HepG2 (cell line): ENCODE measurements around the gene EFNA2. TPM values are rescaled to one million over a fixed set of nuclear protein-coding genes. Genes with fewer than 3 reads are reported as not detected.

Source experiments
- ATAC-seq: fragments of 200-7000 bp; cut with Tn5 transposase; 3 replicates; pipeline ENCODE4 v1.9.1; 2020; ENCODE audit warnings: mild to moderate bottlenecking, moderate library complexity
- BruUV-seq: library from RNA; stranded (reverse); fragments of 400-500 nt; replicated peaks from 2 replicates; lab custom pipeline; 2021; lab: Mats Ljungman, UMichigan
- CTCF ChIA-PET: fragments of 300-600 bp; formaldehyde crosslinking; extraction: SDS; loops from one replicate; lab custom pipeline; 2021; ENCODE audit warnings: low total read pairs, inconsistent platforms, low intra/inter-chr PET ratio; lab: Yijun Ruan, JAX
- POLR2A ChIA-PET: fragments of 350-600 bp; sonication (Branson Sonifier 250); formaldehyde crosslinking; loops from one replicate; lab custom pipeline; 2020; ENCODE audit warnings: antibody characterized with exemption, inconsistent platforms; lab: Yijun Ruan, JAX
- DNase-seq: peaks from one replicate; pipeline ENCODE4 v3.0.0-alpha.2; 2015; ENCODE audit warnings: low spot score
- FAIRE-seq: peaks from 3 replicates; lab custom pipeline; 2011; peaks lifted over from hg19 to GRCh38; lab: Jason Lieb, UNC
- H2AFZ ChIP-seq: one replicate; pipeline ENCODE4 v1.6.1; 2011; ENCODE audit warnings: low read length, inconsistent platforms
- H3K27ac ChIP-seq: fragments of 300-600 bp; 3 replicates; pipeline ENCODE4 v1.8.0; 2011; ENCODE audit warnings: mixed run types, mild to moderate bottlenecking, mixed read lengths, low read length, inconsistent platforms; ENCODE audit not compliant: insufficient read depth; ENCODE audit errors: extremely low read length
- H3K27me3 ChIP-seq, 2 experiments: fragments of 200-600 bp in 1 of 2; 2 replicates in 1 of 2; 3 replicates in 1 of 2; pipeline versions ENCODE4 v1.6.0 to v1.8.0; 2011; ENCODE audit warnings: low read length in 2 of 2, mild to moderate bottlenecking in 2 of 2, moderate library complexity in 2 of 2, inconsistent platforms in 1 of 2; ENCODE audit not compliant: insufficient read depth in 2 of 2, control insufficient read depth in 1 of 2
- H3K36me3 ChIP-seq, 2 experiments: fragments of 200-600 bp in 1 of 2; replicated peaks in 1 of 2; 2 replicates in 1 of 2; 3 replicates in 1 of 2; pipeline versions ENCODE4 v1.5.1 to v1.8.0; 2011; ENCODE audit warnings: low read length in 2 of 2, inconsistent platforms in 1 of 2; ENCODE audit not compliant: insufficient read depth in 2 of 2, control insufficient read depth in 1 of 2
- H3K4me1 ChIP-seq: 2 replicates; pipeline ENCODE4 v1.5.1; 2012; ENCODE audit warnings: low read length, inconsistent platforms; ENCODE audit not compliant: insufficient read depth
- H3K4me2 ChIP-seq: 2 replicates; pipeline ENCODE4 v1.6.0; 2011; ENCODE audit warnings: low read depth, low read length, inconsistent platforms
- H3K4me3 ChIP-seq, 3 experiments: fragments of 200-600 bp in 1 of 3; sonication (generic), shearing (Covaris generic) in 1 of 3; replicated peaks in 1 of 3; 2 replicates each; pipeline ENCODE4 v1.5.1; 2011 to 2016; ENCODE audit warnings: low read length in 3 of 3, inconsistent platforms in 2 of 3, low read depth in 2 of 3, mild to moderate bottlenecking in 2 of 3, control low read depth in 1 of 3, mixed read lengths in 1 of 3; ENCODE audit not compliant: insufficient read depth in 1 of 3
- H3K79me2 ChIP-seq: one replicate; pipeline ENCODE4 v1.6.1; 2011; ENCODE audit warnings: low read length, inconsistent platforms; ENCODE audit not compliant: insufficient read depth
- H3K9ac ChIP-seq: 2 replicates; pipeline ENCODE4 v1.6.0; 2011; ENCODE audit warnings: mild to moderate bottlenecking, low read depth, low read length, inconsistent platforms; ENCODE audit not compliant: insufficient read depth
- H3K9me3 ChIP-seq: 2 replicates; pipeline ENCODE4 v1.5.1; 2012; ENCODE audit warnings: mild to moderate bottlenecking, low read length
- H4K20me1 ChIP-seq: 2 replicates; pipeline ENCODE4 v1.6.0; 2011; ENCODE audit warnings: inconsistent platforms, mild to moderate bottlenecking, low read length, moderate library complexity; ENCODE audit not compliant: insufficient read depth
- ARHGAP35 ChIP-seq: sonication (generic); formaldehyde crosslinking; IDR thresholded peaks from 2 replicates; pipeline ENCODE4 v1.9.0; 2022; ENCODE audit warnings: mild to moderate bottlenecking, inconsistent platforms, moderate library complexity, missing genetic modification reagents, borderline replicate concordance
- ATM ChIP-seq: fragments of 450-650 bp; IDR thresholded peaks from 2 replicates; pipeline ENCODE4 v1.7.1; 2017; ENCODE audit warnings: mild to moderate bottlenecking, borderline replicate concordance
- CSRNP1 ChIP-seq: sonication (generic); formaldehyde crosslinking; IDR thresholded peaks from 2 replicates; pipeline ENCODE4 v1.8.1; 2023; ENCODE audit warnings: mild to moderate bottlenecking, missing genetic modification reagents
- ELF3 ChIP-seq: IDR thresholded peaks from 2 replicates; pipeline ENCODE4 v1.6.1; 2016; ENCODE audit warnings: missing genetic modification reagents, missing compliant biosample characterization
- FOXO1 ChIP-seq: sonication (generic); formaldehyde crosslinking; IDR thresholded peaks from 2 replicates; pipeline ENCODE4 v1.4.0; 2020; ENCODE audit warnings: missing genetic modification reagents
- GATAD2A ChIP-seq: IDR thresholded peaks from 2 replicates; pipeline ENCODE4 v1.6.1; 2016
- HDAC1 ChIP-seq: sonication (generic); formaldehyde crosslinking; IDR thresholded peaks from 2 replicates; pipeline ENCODE4 v1.5.1; 2020; ENCODE audit warnings: mild to moderate bottlenecking, missing genetic modification reagents
- KLF11 ChIP-seq: IDR thresholded peaks from 2 replicates; pipeline ENCODE4 v1.6.1; 2016; ENCODE audit warnings: missing compliant biosample characterization
- MXD3 ChIP-seq: IDR thresholded peaks from 2 replicates; pipeline ENCODE4 v1.6.1; 2016; ENCODE audit warnings: mild to moderate bottlenecking, missing biosample characterization, missing genetic modification reagents
- PHF5A ChIP-seq: IDR thresholded peaks from one replicate; pipeline ENCODE4 v1.6.1; 2018; ENCODE audit warnings: low read depth, missing genetic modification reagents; ENCODE audit not compliant: unreplicated experiment
- RFXANK ChIP-seq: IDR thresholded peaks from 2 replicates; pipeline ENCODE4 v1.6.1; 2016
- SIX1 ChIP-seq: sonication (generic); formaldehyde crosslinking; IDR thresholded peaks from 2 replicates; pipeline ENCODE4 v1.4.0; 2020; ENCODE audit warnings: missing genetic modification reagents, borderline replicate concordance
- SOX6 ChIP-seq, 2 experiments: fragments of 450-650 bp in 1 of 2; sonication (generic) in 1 of 2; formaldehyde crosslinking in 1 of 2; IDR thresholded peaks; 2 replicates each; pipeline versions ENCODE4 v1.4.0 to v1.6.1; 2017 to 2020; ENCODE audit warnings: antibody characterized with exemption in 1 of 2, mild to moderate bottlenecking in 1 of 2, missing genetic modification reagents in 1 of 2
- ZFP36L1 ChIP-seq: sonication (generic); formaldehyde crosslinking; IDR thresholded peaks from 2 replicates; pipeline ENCODE4 v1.8.0; 2022; ENCODE audit warnings: mild to moderate bottlenecking, missing genetic modification reagents, moderate library complexity
- ZFX ChIP-seq: sonication (generic); formaldehyde crosslinking; IDR thresholded peaks from 2 replicates; pipeline ENCODE4 v1.4.0; 2020; ENCODE audit warnings: mild to moderate bottlenecking, low read depth, missing genetic modification reagents, moderate library complexity
- ZHX1 ChIP-seq: sonication (generic); formaldehyde crosslinking; IDR thresholded peaks from 2 replicates; pipeline ENCODE4 v1.8.1; 2022; ENCODE audit warnings: low read depth, mild to moderate bottlenecking, missing genetic modification reagents
- ZNF136 ChIP-seq: sonication (generic); formaldehyde crosslinking; IDR thresholded peaks from 2 replicates; pipeline ENCODE4 v1.8.1; 2022; ENCODE audit warnings: low read depth, mild to moderate bottlenecking, moderate library complexity, missing genetic modification reagents
- ZNF160 ChIP-seq: sonication (generic); formaldehyde crosslinking; IDR thresholded peaks from 2 replicates; pipeline ENCODE4 v1.8.0; 2022; ENCODE audit warnings: mild to moderate bottlenecking, inconsistent platforms, missing genetic modification reagents
- ZNF552 ChIP-seq: sonication (generic); formaldehyde crosslinking; IDR thresholded peaks from 2 replicates; pipeline ENCODE4 v1.9.0; 2022; ENCODE audit warnings: missing genetic modification reagents, mild to moderate bottlenecking, borderline replicate concordance
- ZNF563 ChIP-seq: sonication (generic); formaldehyde crosslinking; IDR thresholded peaks from 2 replicates; pipeline ENCODE4 v1.8.0; 2022; ENCODE audit warnings: mild to moderate bottlenecking, moderate library complexity, missing genetic modification reagents
- WGBS: methylation state at CpG from one replicate; pipeline ENCODE4 v1.1.6; 2017; ENCODE audit warnings: low lambda C conversion rate; 5-methylcytosine and 5-hydroxymethylcytosine counted together
- in situ Hi-C: cut with HindIII; loops from 2 replicates; pipeline ENCODE4 v1.10.0; 2017; ENCODE audit warnings: low pct_unique_long_range_greater_than_20kb; ENCODE audit not compliant: extremely low pct_ligation_motif_present
- intact Hi-C: fragments of 100-400 bp; cut with micrococcal nuclease; formaldehyde crosslinking; loops from one replicate; pipeline ENCODE4 v1.10.0; 2022; ENCODE audit not compliant: unreplicated experiment
- polyA plus RNA-seq, 8 experiments: library from polyadenylated mRNA; depleted of rRNA in 3 of 8; stranded (reverse) in 7 of 8; unstranded in 1 of 8; fragments of >200 nt; fragmentation: Illumina TruSeq in 4 of 8; extraction: Trizol in 4 of 8; gene quantifications; 2 replicates each; pipeline versions ENCODE4 v1.2.1 to v1.2.3, GENCODE V29; 2011 to 2016; ENCODE audit warnings: low read depth in 4 of 8, missing spikeins in 1 of 8, mixed read lengths in 1 of 8; ENCODE audit not compliant: insufficient read depth in 1 of 8
- total RNA-seq, 5 experiments: library from RNA; depleted of rRNA; stranded (reverse); fragments of >200 nt; fragmentation: Illumina TruSeq; extraction: Trizol; gene quantifications; 2 replicates each; pipeline ENCODE4 v1.2.3, GENCODE V29; 2016; ENCODE audit warnings: low read depth in 1 of 5

The EFNA2 gene
- total and polyA plus RNA-seq, 2 of the 13 experiments (the other 11 are each of a cell fraction or from before 2014, with no cell fraction given): 6.0 to 9.9 TPM

GRCh38 chr19:1275976-1276627 lies 9.6 kb upstream of the EFNA2 start:
- Histone ChIP-seq H3K36me3 (peaks cover 20 to 49% of the 10 kb centered on the region in 2 experiments), H3K9me3 (no peaks in the 10 kb centered on the region), H3K4me2 (peak overlapping the region; percentile 79), H3K27me3 (no peaks in the 10 kb centered on the region), H3K27ac (peak overlapping the region; percentile 100), H4K20me1 (peaks cover 20% of the 10 kb centered on the region), H2AFZ (no peak overlapping the region), H3K4me3 (peak overlapping the region; percentile 57 to 85 (median 73)), H3K4me1 (peaks cover 51% of the 10 kb centered on the region), H3K9ac (peak overlapping the region; percentile 95), H3K79me2 (peaks cover 20% of the 10 kb centered on the region)
- in situ Hi-C loops: loop anchor here (5.0 kb wide), 1 partner anchor 34 kb away; the partner anchor contains the start of gene ATP5F1D
- WGBS: 46% methylated on average over 22 of the region's 43 CpGs
- BruUV-seq: no TSS peak
- intact Hi-C loops: no loop called here
- peak; percentile 63 for ATAC-seq
- POLR2A ChIA-PET: interaction anchor here (1.5 kb wide), 2 partner anchors 31 to 97 kb away, joined by 12 to 25 read pairs; no protein-coding TSS in a partner anchor
- DNase-seq: no peak
- CTCF ChIA-PET: no interaction called here
- FAIRE-seq: no peak
- TF ChIP-seq ZHX1 (no peak), SOX6 (IDR thresholded peaks at IDR 0.05) (no peak), SOX6 (CRISPR knock-in tag; IDR thresholded peaks at IDR 0.05) (no peak; the same call in none of the 2 replicates), ZNF552 (CRISPR knock-in tag) (0 out of 2 replicates have a peak, but pooled peaks have one; percentile 63), ELF3 (CRISPR knock-in tag) (0 out of 2 replicates have a peak, but pooled peaks have one; percentile 1), ZNF136 (no peak), KLF11 (CRISPR knock-in tag) (0 out of 2 replicates have a peak, but pooled peaks have one; percentile 40), ARHGAP35 (CRISPR knock-in tag) (0 out of 2 replicates have a peak, but pooled peaks have one; percentile 54), ZFP36L1 (CRISPR knock-in tag) (no peak), ZNF563 (CRISPR knock-in tag) (0 out of 2 replicates have a peak, but pooled peaks have one; percentile 35), PHF5A (CRISPR knock-in tag) (no peak), SIX1 (no peak), GATAD2A (no peak), FOXO1 (CRISPR knock-in tag) (no peak), CSRNP1 (no peak), HDAC1 (CRISPR knock-in tag) (peak; percentile 81), ATM (no peak), MXD3 (CRISPR knock-in tag) (peak; percentile 15; the same call in 1 of the 2 replicates), RFXANK (CRISPR knock-in tag) (no peak), ZNF160 (CRISPR knock-in tag) (0 out of 2 replicates have a peak, but pooled peaks have one; percentile 0), ZFX (CRISPR knock-in tag) (no peak)
